Esophagus squamous epithelium (tissue), 4 donors: ENCODE measurements around the gene GTPBP3.

Source experiments
- POLR2A ChIP-seq, 4 donors: fragments of 450-650 bp; IDR thresholded peaks; one replicate each; pipeline ENCODE4 v1.6.1; 2017; ENCODE audit warnings: antibody characterized with exemption in 4 of 4, mild to moderate bottlenecking in 4 of 4, moderate library complexity in 3 of 4
- TF ChIP-seq, protein P1 (sequence below), 6 experiments: fragments of 450-650 bp in 4 of 6; fragments of 200-600 bp in 2 of 6; sonication (generic) in 2 of 6; IDR thresholded peaks; one replicate each; pipeline ENCODE4 v1.5.1; 2016 to 2019; ENCODE audit warnings: antibody characterized with exemption in 6 of 6, mild to moderate bottlenecking in 4 of 6, moderate library complexity in 4 of 6

- TF ChIP-seq, protein P1, sequence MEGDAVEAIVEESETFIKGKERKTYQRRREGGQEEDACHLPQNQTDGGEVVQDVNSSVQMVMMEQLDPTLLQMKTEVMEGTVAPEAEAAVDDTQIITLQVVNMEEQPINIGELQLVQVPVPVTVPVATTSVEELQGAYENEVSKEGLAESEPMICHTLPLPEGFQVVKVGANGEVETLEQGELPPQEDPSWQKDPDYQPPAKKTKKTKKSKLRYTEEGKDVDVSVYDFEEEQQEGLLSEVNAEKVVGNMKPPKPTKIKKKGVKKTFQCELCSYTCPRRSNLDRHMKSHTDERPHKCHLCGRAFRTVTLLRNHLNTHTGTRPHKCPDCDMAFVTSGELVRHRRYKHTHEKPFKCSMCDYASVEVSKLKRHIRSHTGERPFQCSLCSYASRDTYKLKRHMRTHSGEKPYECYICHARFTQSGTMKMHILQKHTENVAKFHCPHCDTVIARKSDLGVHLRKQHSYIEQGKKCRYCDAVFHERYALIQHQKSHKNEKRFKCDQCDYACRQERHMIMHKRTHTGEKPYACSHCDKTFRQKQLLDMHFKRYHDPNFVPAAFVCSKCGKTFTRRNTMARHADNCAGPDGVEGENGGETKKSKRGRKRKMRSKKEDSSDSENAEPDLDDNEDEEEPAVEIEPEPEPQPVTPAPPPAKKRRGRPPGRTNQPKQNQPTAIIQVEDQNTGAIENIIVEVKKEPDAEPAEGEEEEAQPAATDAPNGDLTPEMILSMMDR (IDR thresholded peaks at IDR 0.05) = no peak
- no peak for TF ChIP-seq POLR2A (IDR thresholded peaks at IDR 0.05)
Measured at GRCh38 chr19:17332677-17333581, 4.4 kb upstream of the GTPBP3 start.
